ENCODE results near the gene NCOA6. TPM values are rescaled to one million over a fixed set of nuclear protein-coding genes. Genes with fewer than 3 reads are reported as not detected.

NCOA6 gene
- polyA plus RNA-seq, 1 of the 3 experiments (the other 2 are of a cell fraction): 14.5 TPM

DNA sequence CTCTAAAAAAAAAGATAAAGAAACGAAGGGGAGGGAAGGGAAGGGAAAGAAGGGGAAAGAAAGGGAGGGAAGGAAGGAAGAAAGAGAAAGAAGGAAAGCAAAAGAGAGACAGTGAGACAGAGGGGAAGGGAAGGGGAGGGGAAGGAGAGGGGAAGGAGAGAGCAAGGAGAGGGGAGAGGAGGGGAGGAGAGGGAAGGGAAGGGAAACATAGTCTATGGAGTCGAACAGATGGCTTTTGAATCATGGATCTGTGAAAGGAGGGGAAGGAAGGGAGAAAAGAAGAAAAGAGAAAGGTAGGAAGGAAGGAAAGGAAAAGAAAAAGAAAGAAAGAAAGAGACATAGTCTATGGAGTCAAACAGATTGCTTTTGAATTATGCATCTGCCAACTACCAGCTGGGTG is 16.7 kb upstream of the NCOA6 start:
- Histone ChIP-seq H3K79me2 (ENCODE audit: insufficient read depth) (no peaks in the 10 kb centered on the region), H3K27ac (ENCODE audit: low read depth in 2 of 2, low read length in 1 of 2) (no peak overlapping the region), H3K27me3 (ENCODE audit: insufficient read depth) (no peaks in the 10 kb centered on the region), H3K9me2 (no peaks in the 10 kb centered on the region), H3K4me1 (ENCODE audit: control insufficient read depth in 1 of 2, insufficient read depth in 2 of 2, low read depth in 1 of 2, low read length in 1 of 2) (no peaks in the 10 kb centered on the region), H3F3A (replicated peaks; ENCODE audit: insufficient read depth) (no peaks in the 10 kb centered on the region), H3K9me3 (no peaks in the 10 kb centered on the region), H3K4me2 (no peak overlapping the region), H3K4me3 (ENCODE audit: low read depth in 2 of 2, low read length in 1 of 2) (no peak overlapping the region), H4K20me1 (ENCODE audit: insufficient read depth) (no peaks in the 10 kb centered on the region), H2AFZ (ENCODE audit: low read depth) (no peak overlapping the region), H3K36me3 (replicated peaks in 1 of 2; ENCODE audit: control insufficient read depth in 1 of 2, insufficient read depth in 2 of 2, low read length in 1 of 2) (no peaks in the 10 kb centered on the region), H3K9ac (no peak overlapping the region)
- DNase-seq: no peak
- ChIA-PET POLR2A (no interaction called here), CTCF (interaction anchor here (1.1 kb wide), 1 partner anchor 30 kb away, joined by 3 read pairs; no protein-coding TSS in a partner anchor)
- TF ChIP-seq IRF3 (IDR thresholded peaks at IDR 0.05; ENCODE audit: low read depth, low read length): no peak
- TF ChIP-seq FOXJ3 (CRISPR knock-in tag; IDR thresholded peaks at IDR 0.05): no peak
- no peak for TF ChIP-seq GATA2 (CRISPR knock-in tag; IDR thresholded peaks at IDR 0.05)
- no peak for TF ChIP-seq GABPA (IDR thresholded peaks at IDR 0.05; ENCODE audit: low read depth)
- TF ChIP-seq YY1 (IDR thresholded peaks at IDR 0.05; ENCODE audit: low read depth): no peak
- WGBS (ENCODE audit: low lambda C conversion rate): 69% methylated on average over 2 of the region's 2 CpGs

DNA sequence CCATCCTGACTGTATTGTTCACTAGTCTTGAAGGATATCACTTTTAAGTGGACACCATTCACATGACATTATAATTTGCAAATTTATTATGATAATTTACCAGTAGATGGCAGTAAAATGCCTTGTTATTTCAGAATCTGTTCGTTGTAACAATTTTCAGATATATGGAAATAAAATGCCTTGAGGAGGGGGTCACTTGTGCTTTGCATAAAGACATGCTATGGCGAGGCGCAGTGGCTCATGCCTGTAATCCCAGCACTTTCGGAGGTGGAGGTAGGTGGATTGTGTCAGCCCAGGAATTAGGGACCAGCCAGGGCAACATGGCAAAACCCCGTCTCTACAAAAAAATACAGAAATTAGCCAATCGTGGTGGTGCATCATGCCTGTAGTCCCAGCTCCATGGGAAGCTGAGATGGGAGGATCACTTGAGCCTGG is 9.0 kb upstream of the NCOA6 start:
- Histone ChIP-seq H3K79me2 (ENCODE audit: insufficient read depth) (no peaks in the 10 kb centered on the region), H2AFZ (ENCODE audit: low read depth) (no peak overlapping the region), H3K9me2 (no peaks in the 10 kb centered on the region), H3K9ac (no peak overlapping the region), H3K4me3 (ENCODE audit: low read depth in 2 of 2, low read length in 1 of 2) (peak overlapping the region in 1 of 2 experiments; percentile 38; a peak in 1 of 4 replicates), H3K4me2 (peak overlapping the region; percentile 46; the same call in 1 of the 2 replicates), H4K20me1 (ENCODE audit: insufficient read depth) (no peaks in the 10 kb centered on the region), H3F3A (replicated peaks; ENCODE audit: insufficient read depth) (no peaks in the 10 kb centered on the region), H3K27me3 (ENCODE audit: insufficient read depth) (no peaks in the 10 kb centered on the region; the same call in 1 of the 2 replicates), H3K9me3 (no peaks in the 10 kb centered on the region), H3K36me3 (replicated peaks in 1 of 2; ENCODE audit: control insufficient read depth in 1 of 2, insufficient read depth in 2 of 2, low read length in 1 of 2) (no peaks in the 10 kb centered on the region), H3K27ac (ENCODE audit: low read depth in 2 of 2, low read length in 1 of 2) (no peak overlapping the region), H3K4me1 (ENCODE audit: control insufficient read depth in 1 of 2, insufficient read depth in 2 of 2, low read depth in 1 of 2, low read length in 1 of 2) (no peaks in the 10 kb centered on the region)
- ChIA-PET CTCF (interaction anchor here (0.6 to 2.1 kb wide), 15 partner anchors 11 to 374 kb away, joined by 3 to 9 read pairs (median 4); partner anchors contain the start of genes GGT7, GSS, MYH7B and TRPC4AP), POLR2A (no interaction called here)
- 8% methylated on average over 6 of the region's 6 CpGs for WGBS (ENCODE audit: low lambda C conversion rate)
- DNase-seq: peak; percentile 62
- TF ChIP-seq MAX (IDR thresholded peaks at IDR 0.05; ENCODE audit: low read depth) (no peak), FOSL2 (IDR thresholded peaks at IDR 0.05; ENCODE audit: borderline replicate concordance, low read depth) (no peak), FOXJ3 (CRISPR knock-in tag; IDR thresholded peaks at IDR 0.05) (no peak), RXRA (IDR thresholded peaks at IDR 0.05; ENCODE audit: borderline replicate concordance, low read depth) (no peak), TAF1 (IDR thresholded peaks at IDR 0.05; ENCODE audit: borderline replicate concordance, low read depth, low read length) (no peak), RAD21 (IDR thresholded peaks at IDR 0.05; ENCODE audit: low read length) (peak; percentile 72), IRF3 (IDR thresholded peaks at IDR 0.05; ENCODE audit: low read depth, low read length) (no peak), EZH2phosphoT487 (IDR thresholded peaks at IDR 0.05; ENCODE audit: borderline replicate concordance, low read depth) (no peak), MXI1 (IDR thresholded peaks at IDR 0.05; ENCODE audit: low read depth, low read length) (no peak), PBX3 (IDR thresholded peaks at IDR 0.05) (no peak), SMC3 (IDR thresholded peaks at IDR 0.05; ENCODE audit: low read depth, low read length) (peak; percentile 16; the same call in 1 of the 2 replicates), POLR2AphosphoS5 (IDR thresholded peaks at IDR 0.05; ENCODE audit: low read depth, low read length) (no peak), NRF1 (IDR thresholded peaks at IDR 0.05; ENCODE audit: low read depth, low read length) (no peak), CTCF (IDR thresholded peaks at IDR 0.05) (peak; percentile 66), EP300 (IDR thresholded peaks at IDR 0.05; ENCODE audit: borderline replicate concordance in 1 of 2, low read depth in 1 of 2, low read length in 1 of 2) (no peak), RCOR1 (IDR thresholded peaks at IDR 0.05; ENCODE audit: low read length) (no peak), RFX5 (IDR thresholded peaks at IDR 0.05; ENCODE audit: low read length) (no peak), YY1 (IDR thresholded peaks at IDR 0.05; ENCODE audit: low read depth) (no peak)
- TF ChIP-seq, protein P1, sequence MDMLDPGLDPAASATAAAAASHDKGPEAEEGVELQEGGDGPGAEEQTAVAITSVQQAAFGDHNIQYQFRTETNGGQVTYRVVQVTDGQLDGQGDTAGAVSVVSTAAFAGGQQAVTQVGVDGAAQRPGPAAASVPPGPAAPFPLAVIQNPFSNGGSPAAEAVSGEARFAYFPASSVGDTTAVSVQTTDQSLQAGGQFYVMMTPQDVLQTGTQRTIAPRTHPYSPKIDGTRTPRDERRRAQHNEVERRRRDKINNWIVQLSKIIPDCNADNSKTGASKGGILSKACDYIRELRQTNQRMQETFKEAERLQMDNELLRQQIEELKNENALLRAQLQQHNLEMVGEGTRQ (IDR thresholded peaks at IDR 0.05; ENCODE audit: borderline replicate concordance, low read depth, low read length): no peak
